Fibroblast of lung (primary cell): ENCODE data around the gene RAB13. TPM values are rescaled to one million over a fixed set of nuclear protein-coding genes. Genes with fewer than 3 reads are reported as not detected.

Experiments
- DNase-seq, 2 donors: peaks; one replicate each; pipeline versions ENCODE4 v3.0.0 to v3.0.0-alpha.2; 2010; ENCODE audit warnings: low read depth in 2 of 2
- H2AFZ ChIP-seq: 2 replicates; pipeline ENCODE4 v1.5.1; 2012; ENCODE audit warnings: low read length, control low read depth, inconsistent platforms
- H3K27ac ChIP-seq: 2 replicates; pipeline ENCODE4 v1.5.1; 2011; ENCODE audit warnings: low read length, control low read depth; ENCODE audit not compliant: insufficient read depth
- H3K27me3 ChIP-seq: 2 replicates; pipeline ENCODE4 v1.5.1; 2011; ENCODE audit warnings: mild to moderate bottlenecking, low read length; ENCODE audit not compliant: control insufficient read depth, insufficient read depth
- H3K36me3 ChIP-seq: 2 replicates; pipeline ENCODE4 v1.5.1; 2011; ENCODE audit warnings: low read length; ENCODE audit not compliant: control insufficient read depth, insufficient read depth
- H3K4me1 ChIP-seq: 2 replicates; pipeline ENCODE4 v1.5.1; 2011; ENCODE audit warnings: low read length; ENCODE audit not compliant: control insufficient read depth, insufficient read depth; ENCODE audit errors: extremely low read depth
- H3K4me2 ChIP-seq: 2 replicates; pipeline ENCODE4 v1.5.1; 2011; ENCODE audit warnings: low read length, control low read depth; ENCODE audit not compliant: insufficient read depth; ENCODE audit errors: extremely low read depth
- H3K4me3 ChIP-seq, 4 experiments: fragments of 200-600 bp in 1 of 4; sonication (generic) in 1 of 4; replicated peaks in 1 of 4; 2 replicates each; pipeline ENCODE4 v1.5.1; 2011 to 2016; ENCODE audit warnings: low read length in 4 of 4, low read depth in 3 of 4, mild to moderate bottlenecking in 3 of 4, control low read depth in 2 of 4, inconsistent platforms in 1 of 4, mixed read lengths in 1 of 4; ENCODE audit not compliant: insufficient read depth in 1 of 4; ENCODE audit errors: control extremely low read depth in 1 of 4
- H3K79me2 ChIP-seq: 2 replicates; pipeline ENCODE4 v1.5.1; 2012; ENCODE audit warnings: mild to moderate bottlenecking, low read length, inconsistent platforms; ENCODE audit not compliant: control insufficient read depth, insufficient read depth
- H3K9ac ChIP-seq: 2 replicates; pipeline ENCODE4 v1.5.1; 2011; ENCODE audit warnings: mild to moderate bottlenecking, low read length, control low read depth; ENCODE audit not compliant: insufficient read depth
- H3K9me3 ChIP-seq: 2 replicates; pipeline ENCODE4 v1.5.1; 2012; ENCODE audit warnings: low read depth, low read length; ENCODE audit not compliant: control insufficient read depth, insufficient read depth
- H4K20me1 ChIP-seq: 2 replicates; pipeline ENCODE4 v1.5.1; 2011; ENCODE audit warnings: low read length; ENCODE audit not compliant: control insufficient read depth, insufficient read depth; ENCODE audit errors: extremely low read depth
- EZH2 ChIP-seq: IDR thresholded peaks from 2 replicates; pipeline ENCODE4 v1.5.1; 2012; ENCODE audit warnings: low read length, control low read depth, mild to moderate bottlenecking; ENCODE audit errors: missing control alignments
- polyA plus RNA-seq, 2 donors: library from polyadenylated mRNA; depleted of rRNA in 1 of 2; stranded (reverse) in 1 of 2; unstranded in 1 of 2; fragments of >200 nt; gene quantifications; 2 replicates each; pipeline ENCODE4 v1.2.1, GENCODE V29; 2011 to 2012; ENCODE audit warnings: missing spikeins in 1 of 2
- total RNA-seq: library from RNA; depleted of rRNA; stranded (reverse); fragments of >200 nt; gene quantifications from 2 replicates; pipeline ENCODE4 v1.2.1, GENCODE V29; 2014
- TF ChIP-seq, protein P1 (sequence below), 2 donors: IDR thresholded peaks in 1 of 2; conservative IDR thresholded peaks in 1 of 2; 1 replicate in 1 of 2; 2 replicates in 1 of 2; pipeline ENCODE4 v1.5.1; 2011 to 2012; ENCODE audit warnings: low read length in 2 of 2, control low read depth in 1 of 2, inconsistent platforms in 1 of 2, low read depth in 1 of 2, mild to moderate bottlenecking in 1 of 2

RAB13 gene
- total and polyA plus RNA-seq, 2 donors (not counting 1 experiment from before 2014, with no cell fraction given): 86.2 to 126 TPM

DNA sequence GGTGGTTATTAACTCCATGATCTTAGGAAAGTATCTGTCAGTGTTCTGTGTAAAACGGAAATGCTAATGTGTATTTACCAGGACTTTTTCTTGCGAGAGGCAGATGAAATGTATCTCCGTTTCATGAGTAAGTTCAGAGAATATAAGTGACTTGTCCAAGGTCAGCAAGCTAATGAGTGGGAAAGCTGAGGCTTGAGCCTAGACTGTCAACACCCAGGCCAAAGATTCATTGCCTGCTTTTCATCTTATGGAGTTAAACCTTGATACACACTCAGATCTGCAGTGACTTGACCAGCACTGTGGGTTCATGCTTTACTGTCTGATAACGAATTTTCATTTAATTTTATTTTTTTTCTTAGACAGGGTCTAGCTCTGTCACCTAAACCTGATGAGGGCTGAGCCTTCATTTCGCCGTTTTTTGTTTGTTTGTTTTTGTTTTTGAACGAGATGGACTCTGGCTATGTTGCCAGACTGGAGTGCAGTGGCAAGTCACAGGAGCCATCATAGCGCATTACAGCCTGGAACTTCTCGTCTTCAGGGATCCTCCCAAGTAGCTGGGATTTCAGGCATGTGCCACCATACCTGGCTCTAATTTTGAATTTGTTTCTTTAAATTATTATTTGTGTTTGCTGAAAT, 7.7 kb downstream of the RAB13 start:
- peak overlapping the region; percentile 81 for H3K27ac ChIP-seq
- H3K36me3 ChIP-seq: peaks cover 20% of the 10 kb centered on the region
- H3K27me3 ChIP-seq: no peaks in the 10 kb centered on the region
- no peak for DNase-seq
- H3K9me3 ChIP-seq: no peaks in the 10 kb centered on the region
- H3K4me1 ChIP-seq: peaks cover 6% of the 10 kb centered on the region
- H3K9ac ChIP-seq: no peak overlapping the region
- H3K79me2 ChIP-seq: peaks cover 17% of the 10 kb centered on the region
- TF ChIP-seq EZH2: no peak
- TF ChIP-seq, protein P1, sequence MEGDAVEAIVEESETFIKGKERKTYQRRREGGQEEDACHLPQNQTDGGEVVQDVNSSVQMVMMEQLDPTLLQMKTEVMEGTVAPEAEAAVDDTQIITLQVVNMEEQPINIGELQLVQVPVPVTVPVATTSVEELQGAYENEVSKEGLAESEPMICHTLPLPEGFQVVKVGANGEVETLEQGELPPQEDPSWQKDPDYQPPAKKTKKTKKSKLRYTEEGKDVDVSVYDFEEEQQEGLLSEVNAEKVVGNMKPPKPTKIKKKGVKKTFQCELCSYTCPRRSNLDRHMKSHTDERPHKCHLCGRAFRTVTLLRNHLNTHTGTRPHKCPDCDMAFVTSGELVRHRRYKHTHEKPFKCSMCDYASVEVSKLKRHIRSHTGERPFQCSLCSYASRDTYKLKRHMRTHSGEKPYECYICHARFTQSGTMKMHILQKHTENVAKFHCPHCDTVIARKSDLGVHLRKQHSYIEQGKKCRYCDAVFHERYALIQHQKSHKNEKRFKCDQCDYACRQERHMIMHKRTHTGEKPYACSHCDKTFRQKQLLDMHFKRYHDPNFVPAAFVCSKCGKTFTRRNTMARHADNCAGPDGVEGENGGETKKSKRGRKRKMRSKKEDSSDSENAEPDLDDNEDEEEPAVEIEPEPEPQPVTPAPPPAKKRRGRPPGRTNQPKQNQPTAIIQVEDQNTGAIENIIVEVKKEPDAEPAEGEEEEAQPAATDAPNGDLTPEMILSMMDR (conservative IDR thresholded peaks at IDR 0.05 in 1 of 2, IDR thresholded peaks at IDR 0.05 in 1 of 2; ENCODE audit: low read depth in 1 of 2, low read length in 2 of 2): no peak
- peak overlapping the region; percentile 96 for H3K4me2 ChIP-seq
- no peaks in the 10 kb centered on the region for H4K20me1 ChIP-seq
- peak overlapping the region; percentile 85 to 100 (median 96) for H3K4me3 ChIP-seq
- peak overlapping the region; percentile 97 for H2AFZ ChIP-seq

DNA sequence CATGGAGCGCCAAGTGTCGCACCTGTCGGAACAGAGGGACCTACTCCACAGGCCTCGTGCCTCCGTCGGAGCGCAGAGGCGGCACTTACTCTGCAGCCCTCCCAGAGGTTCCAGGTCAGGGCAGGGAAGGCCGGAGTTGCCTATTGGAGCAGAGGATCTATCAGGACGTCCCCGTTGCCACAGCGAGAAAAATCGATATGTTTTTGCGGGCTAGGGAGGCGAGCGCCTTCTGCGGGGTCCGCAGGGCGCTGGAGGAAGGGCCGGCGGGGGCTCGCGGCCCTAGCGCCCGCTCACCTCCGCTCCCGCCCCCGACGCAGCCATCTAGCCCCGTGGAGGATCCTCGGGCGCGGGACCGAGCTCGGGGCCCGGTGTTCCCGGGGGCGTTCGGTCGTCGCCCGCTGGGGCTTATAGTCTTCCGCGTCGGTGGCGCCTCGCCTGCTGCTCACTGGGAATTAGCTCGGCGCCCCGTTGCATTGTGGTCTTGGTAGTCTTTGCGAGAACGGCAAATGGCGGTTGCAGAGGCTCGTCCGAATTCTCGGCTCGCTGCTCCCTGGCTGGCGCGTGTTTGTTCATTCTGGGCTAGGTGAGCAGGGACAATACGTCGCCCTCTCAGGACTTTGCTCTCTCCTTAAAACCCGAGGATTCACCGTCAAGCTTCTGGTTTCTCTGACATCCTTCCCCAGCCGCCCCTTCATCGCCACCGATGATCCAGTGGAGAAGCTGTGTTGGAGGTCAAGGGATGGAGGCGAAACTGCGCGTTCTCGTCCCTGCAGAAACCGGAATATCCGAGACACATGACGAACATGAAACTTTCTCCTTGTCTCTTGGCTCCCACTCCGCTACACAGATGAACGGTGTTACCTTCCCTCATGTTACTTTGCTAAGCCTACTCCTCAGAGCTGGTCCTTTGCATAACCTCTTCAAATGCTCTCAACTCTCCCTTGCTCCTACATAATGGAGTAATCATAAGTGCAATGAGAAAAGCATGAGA, 8.6 kb downstream of the RAB13 start, which contains the start of gene JTB:
Gene JTB, minus strand, starts transcription at position 425 of the 991 bp plus-strand sequence. Its CDS starts 422 bp downstream, at position 3.
- Histone ChIP-seq H3K79me2 (peaks cover 17% of the 10 kb centered on the region), H3K9me3 (no peaks in the 10 kb centered on the region), H4K20me1 (no peaks in the 10 kb centered on the region), H3K4me2 (peak within 1 kb of the TSS; percentile 96), H3K4me1 (peaks cover 6% of the 10 kb centered on the region), H3K4me3 (peak within 1 kb of the TSS; percentile 85 to 100 (median 96)), H3K27ac (peak within 1 kb of the TSS; percentile 81), H3K36me3 (peaks cover 19% of the 10 kb centered on the region), H3K27me3 (no peaks in the 10 kb centered on the region), H3K9ac (peak within 1 kb of the TSS; percentile 89), H2AFZ (peak within 1 kb of the TSS; percentile 97)
- TF ChIP-seq EZH2: no peak
- TF ChIP-seq, protein P1 (conservative IDR thresholded peaks at IDR 0.05 in 1 of 2, IDR thresholded peaks at IDR 0.05 in 1 of 2; ENCODE audit: low read depth in 1 of 2, low read length in 2 of 2): no peak
- peak; percentile 78 to 81 for DNase-seq

DNA sequence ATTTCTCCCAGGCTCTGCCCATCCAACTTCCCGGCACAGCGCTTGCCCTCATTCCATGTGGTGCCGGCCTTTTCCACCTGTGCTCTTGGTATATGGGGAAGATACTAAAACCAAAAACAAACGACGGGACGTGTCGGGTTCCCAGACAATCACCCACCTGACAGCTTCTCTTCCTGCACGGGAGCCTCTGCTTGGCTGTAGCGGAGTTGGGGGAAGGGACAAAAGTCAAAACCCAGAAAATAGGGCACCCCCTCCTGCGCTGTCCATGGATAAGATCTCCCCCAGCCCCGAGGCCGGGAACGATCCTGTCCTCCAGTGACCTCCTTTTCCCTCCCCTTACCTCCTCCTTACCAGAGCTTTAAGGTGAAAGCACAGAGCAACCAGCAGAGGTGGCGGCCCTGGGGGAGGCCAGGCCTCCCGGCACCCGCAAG, 9.3 kb downstream of the RAB13 start:
- TF ChIP-seq, protein P1 (conservative IDR thresholded peaks at IDR 0.05 in 1 of 2, IDR thresholded peaks at IDR 0.05 in 1 of 2; ENCODE audit: low read depth in 1 of 2, low read length in 2 of 2): no peak
- TF ChIP-seq EZH2: no peak
- Histone ChIP-seq H3K27ac (peak overlapping the region; percentile 81), H3K9me3 (no peaks in the 10 kb centered on the region)

More for the DNA sequence above, 9.3 kb downstream of the RAB13 start:
- Histone ChIP-seq H4K20me1 (no peaks in the 10 kb centered on the region), H3K79me2 (peaks cover 17% of the 10 kb centered on the region), H3K4me3 (peak overlapping the region; percentile 85 to 100 (median 96)), H3K9ac (peak overlapping the region; percentile 89), H3K4me2 (peak overlapping the region; percentile 94), H3K27me3 (no peaks in the 10 kb centered on the region), H3K36me3 (peaks cover 17% of the 10 kb centered on the region), H2AFZ (peak overlapping the region; percentile 70), H3K4me1 (peaks cover 6% of the 10 kb centered on the region)
- DNase-seq: no peak
